Lower leg skin (tissue), 3 donors: ENCODE measurements around the gene ENOX1.

Experiments used
- POLR2A ChIP-seq, 2 donors: fragments of 450-650 bp; IDR thresholded peaks; one replicate each; pipeline ENCODE4 v1.6.1; 2016 to 2017; ENCODE audit warnings: antibody characterized with exemption in 2 of 2, mild to moderate bottlenecking in 1 of 2, moderate library complexity in 1 of 2
- TF ChIP-seq, protein P1 (sequence below), 3 donors: fragments of 450-650 bp; IDR thresholded peaks; one replicate each; pipeline ENCODE4 v1.5.1; 2016; ENCODE audit warnings: antibody characterized with exemption in 3 of 3, mild to moderate bottlenecking in 3 of 3, moderate library complexity in 2 of 3

DNA sequence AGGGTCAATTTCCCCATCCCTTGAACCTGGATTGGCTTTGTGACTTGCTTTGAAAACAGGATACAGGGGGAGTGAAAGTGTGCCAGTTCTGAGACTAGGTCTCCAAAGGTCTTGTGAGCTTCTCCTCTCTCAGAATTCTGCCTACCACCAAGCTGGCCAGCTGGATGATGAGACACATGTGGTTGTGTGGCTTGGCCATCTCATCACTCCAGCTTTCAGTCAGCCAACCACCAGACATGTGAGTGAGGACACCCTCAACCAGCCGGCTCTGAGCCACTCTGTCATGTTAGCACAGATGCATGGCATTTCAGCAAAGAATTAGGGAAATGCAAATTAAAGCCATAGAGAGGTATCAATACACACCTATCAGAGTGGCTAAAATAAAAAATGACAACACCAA is 29.5 kb downstream of the ENOX1 start:
- TF ChIP-seq, protein P1, sequence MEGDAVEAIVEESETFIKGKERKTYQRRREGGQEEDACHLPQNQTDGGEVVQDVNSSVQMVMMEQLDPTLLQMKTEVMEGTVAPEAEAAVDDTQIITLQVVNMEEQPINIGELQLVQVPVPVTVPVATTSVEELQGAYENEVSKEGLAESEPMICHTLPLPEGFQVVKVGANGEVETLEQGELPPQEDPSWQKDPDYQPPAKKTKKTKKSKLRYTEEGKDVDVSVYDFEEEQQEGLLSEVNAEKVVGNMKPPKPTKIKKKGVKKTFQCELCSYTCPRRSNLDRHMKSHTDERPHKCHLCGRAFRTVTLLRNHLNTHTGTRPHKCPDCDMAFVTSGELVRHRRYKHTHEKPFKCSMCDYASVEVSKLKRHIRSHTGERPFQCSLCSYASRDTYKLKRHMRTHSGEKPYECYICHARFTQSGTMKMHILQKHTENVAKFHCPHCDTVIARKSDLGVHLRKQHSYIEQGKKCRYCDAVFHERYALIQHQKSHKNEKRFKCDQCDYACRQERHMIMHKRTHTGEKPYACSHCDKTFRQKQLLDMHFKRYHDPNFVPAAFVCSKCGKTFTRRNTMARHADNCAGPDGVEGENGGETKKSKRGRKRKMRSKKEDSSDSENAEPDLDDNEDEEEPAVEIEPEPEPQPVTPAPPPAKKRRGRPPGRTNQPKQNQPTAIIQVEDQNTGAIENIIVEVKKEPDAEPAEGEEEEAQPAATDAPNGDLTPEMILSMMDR (IDR thresholded peaks at IDR 0.05), result no peak
- no peak for TF ChIP-seq POLR2A (IDR thresholded peaks at IDR 0.05)
